ENCODE measurements around the gene ZMYND8.

The ZMYND8 gene

GRCh38 chr20:47222468-47223119 lies 133.9 kb downstream of the ZMYND8 start:
- TF ChIP-seq POLR2AphosphoS5 (IDR thresholded peaks at IDR 0.05; ENCODE audit: low read depth, low read length) (no peak), FOXP2 (optimal IDR thresholded peaks at IDR 0.05; ENCODE audit: borderline replicate concordance, extremely low read depth, extremely low read length, insufficient read depth) (no peak), REST (IDR thresholded peaks at IDR 0.05; ENCODE audit: insufficient read depth in 1 of 2, low read depth in 2 of 2, low read length in 2 of 2) (no peak), SIN3A (IDR thresholded peaks at IDR 0.05; ENCODE audit: borderline replicate concordance, insufficient read depth, low read length) (no peak), TAF1 (IDR thresholded peaks at IDR 0.05; ENCODE audit: borderline replicate concordance, insufficient read depth, low read length) (no peak)

DNA sequence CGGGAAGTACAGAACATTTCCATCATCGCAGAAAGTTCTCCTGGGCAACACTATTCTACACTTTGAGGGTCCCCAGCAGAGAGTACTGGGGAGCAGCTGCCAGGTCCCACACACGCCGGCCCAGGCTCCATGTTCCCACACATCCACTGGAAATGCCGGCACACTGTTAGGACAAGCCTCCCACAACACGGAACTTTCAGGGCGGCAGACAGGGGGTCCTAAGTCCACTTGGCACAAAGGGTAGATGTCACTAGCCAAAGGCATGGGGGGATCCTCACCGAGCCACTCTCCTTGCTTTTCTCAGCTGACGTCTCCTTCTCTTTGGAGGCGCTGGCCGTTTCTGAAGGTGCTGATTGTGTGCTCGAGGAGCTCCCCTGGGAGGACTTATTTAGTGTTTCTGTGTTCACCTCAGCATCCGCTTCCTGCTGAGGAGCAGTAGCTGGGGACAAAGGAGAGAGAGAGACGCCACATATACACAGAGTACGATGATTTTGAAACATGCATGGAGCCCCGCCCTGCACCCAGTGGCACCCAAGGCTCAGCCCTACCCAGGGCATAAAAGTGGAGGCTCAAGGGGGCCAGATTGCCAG lies 135.4 kb downstream of the ZMYND8 start:
- TF ChIP-seq POLR2AphosphoS5 (IDR thresholded peaks at IDR 0.05; ENCODE audit: low read depth, low read length), result no peak
- TF ChIP-seq FOXP2 (optimal IDR thresholded peaks at IDR 0.05; ENCODE audit: borderline replicate concordance, extremely low read depth, extremely low read length, insufficient read depth), result no peak
- TF ChIP-seq REST (IDR thresholded peaks at IDR 0.05; ENCODE audit: insufficient read depth in 1 of 2, low read depth in 2 of 2, low read length in 2 of 2), result no peak
- TF ChIP-seq TAF1 (IDR thresholded peaks at IDR 0.05; ENCODE audit: borderline replicate concordance, insufficient read depth, low read length), result no peak
- no peak for TF ChIP-seq SIN3A (IDR thresholded peaks at IDR 0.05; ENCODE audit: borderline replicate concordance, insufficient read depth, low read length)

- no peak for TF ChIP-seq POLR2AphosphoS5 (IDR thresholded peaks at IDR 0.05; ENCODE audit: low read depth, low read length)
Measured at GRCh38 chr20:47220161-47220582, 136.3 kb downstream of the ZMYND8 start.

- no peak for TF ChIP-seq TAF1 (IDR thresholded peaks at IDR 0.05; ENCODE audit: borderline replicate concordance, insufficient read depth, low read length)
- TF ChIP-seq SIN3A (IDR thresholded peaks at IDR 0.05; ENCODE audit: borderline replicate concordance, insufficient read depth, low read length), result no peak
- no peak for TF ChIP-seq POLR2AphosphoS5 (IDR thresholded peaks at IDR 0.05; ENCODE audit: low read depth, low read length)
- TF ChIP-seq FOXP2 (optimal IDR thresholded peaks at IDR 0.05; ENCODE audit: borderline replicate concordance, extremely low read depth, extremely low read length, insufficient read depth), result no peak
- no peak for TF ChIP-seq REST (IDR thresholded peaks at IDR 0.05; ENCODE audit: insufficient read depth in 1 of 2, low read depth in 2 of 2, low read length in 2 of 2)
Measured at GRCh38 chr20:47217482-47218446, 138.7 kb downstream of the ZMYND8 start.

- no peak for TF ChIP-seq FOXP2 (optimal IDR thresholded peaks at IDR 0.05; ENCODE audit: borderline replicate concordance, extremely low read depth, extremely low read length, insufficient read depth)
- TF ChIP-seq POLR2AphosphoS5 (IDR thresholded peaks at IDR 0.05; ENCODE audit: low read depth, low read length), result no peak
- no peak for TF ChIP-seq SIN3A (IDR thresholded peaks at IDR 0.05; ENCODE audit: borderline replicate concordance, insufficient read depth, low read length)
- TF ChIP-seq TAF1 (IDR thresholded peaks at IDR 0.05; ENCODE audit: borderline replicate concordance, insufficient read depth, low read length), result no peak
- no peak for TF ChIP-seq REST (IDR thresholded peaks at IDR 0.05; ENCODE audit: insufficient read depth in 1 of 2, low read depth in 2 of 2, low read length in 2 of 2)
Measured at GRCh38 chr20:47216819-47217410, 139.6 kb downstream of the ZMYND8 start.

Measured in PFSK-1 (cell line).